Type B pancreatic cell (in vitro differentiated cells): Measurements from ENCODE around the gene APOL6. TPM values are rescaled to one million over a fixed set of nuclear protein-coding genes. Genes with fewer than 3 reads are reported as not detected.
A peak's percentile ranks its signal among the peaks of the same experiment; 100 is the strongest.

Experiments used
- DNase-seq: peaks from one replicate; pipeline ENCODE4 v3.0.0; 2021; ENCODE audit warnings: mixed read lengths; ENCODE audit not compliant: unreplicated experiment; ENCODE audit errors: extremely low spot score
- H3K27ac Mint-ChIP-seq: 2 replicates; pipeline ENCODE4 v1.8.0; 2021; ENCODE audit warnings: mild to moderate bottlenecking, mixed read lengths
- H3K27me3 Mint-ChIP-seq: 2 replicates; pipeline ENCODE4 v1.8.0; 2021; ENCODE audit warnings: mixed read lengths
- H3K36me3 Mint-ChIP-seq: 2 replicates; pipeline ENCODE4 v1.8.0; 2021; ENCODE audit warnings: mixed read lengths
- H3K4me1 Mint-ChIP-seq: one replicate; pipeline ENCODE4 v1.8.0; 2021; ENCODE audit warnings: mixed read lengths; ENCODE audit not compliant: unreplicated experiment
- H3K4me3 Mint-ChIP-seq: 2 replicates; pipeline ENCODE4 v1.8.0; 2021; ENCODE audit warnings: mild to moderate bottlenecking, mixed read lengths
- H3K9me3 Mint-ChIP-seq: 2 replicates; pipeline ENCODE4 v1.8.0; 2021; ENCODE audit warnings: mixed read lengths
- long read RNA-seq: library from polyadenylated mRNA; unstranded; transcript quantifications from one replicate; pipeline ENCODE4 v2.0.0, GENCODE V29; 2020
- total RNA-seq: library from RNA; stranded (reverse); gene quantifications from 2 replicates; pipeline ENCODE4 v1.2.1, GENCODE V29; 2021; ENCODE audit warnings: low replicate concordance
- TF ChIP-seq, protein P1 (sequence below): fragments of 200-600 bp; sonication (generic); conservative IDR thresholded peaks from 2 replicates; pipeline ENCODE4 v1.5.0; 2021; ENCODE audit warnings: antibody characterized with exemption, mild to moderate bottlenecking

Gene APOL6
- 9.0 and 13.4 TPM in 2 replicates for total RNA-seq
- long read RNA-seq, full-length matches to known transcripts: 4 of 21 reads
- long read RNA-seq, partial matches to known transcripts: 0 of 21 reads
- long read RNA-seq, other reads (novel, unspliced or antisense): 17 of 21 reads

DNA sequence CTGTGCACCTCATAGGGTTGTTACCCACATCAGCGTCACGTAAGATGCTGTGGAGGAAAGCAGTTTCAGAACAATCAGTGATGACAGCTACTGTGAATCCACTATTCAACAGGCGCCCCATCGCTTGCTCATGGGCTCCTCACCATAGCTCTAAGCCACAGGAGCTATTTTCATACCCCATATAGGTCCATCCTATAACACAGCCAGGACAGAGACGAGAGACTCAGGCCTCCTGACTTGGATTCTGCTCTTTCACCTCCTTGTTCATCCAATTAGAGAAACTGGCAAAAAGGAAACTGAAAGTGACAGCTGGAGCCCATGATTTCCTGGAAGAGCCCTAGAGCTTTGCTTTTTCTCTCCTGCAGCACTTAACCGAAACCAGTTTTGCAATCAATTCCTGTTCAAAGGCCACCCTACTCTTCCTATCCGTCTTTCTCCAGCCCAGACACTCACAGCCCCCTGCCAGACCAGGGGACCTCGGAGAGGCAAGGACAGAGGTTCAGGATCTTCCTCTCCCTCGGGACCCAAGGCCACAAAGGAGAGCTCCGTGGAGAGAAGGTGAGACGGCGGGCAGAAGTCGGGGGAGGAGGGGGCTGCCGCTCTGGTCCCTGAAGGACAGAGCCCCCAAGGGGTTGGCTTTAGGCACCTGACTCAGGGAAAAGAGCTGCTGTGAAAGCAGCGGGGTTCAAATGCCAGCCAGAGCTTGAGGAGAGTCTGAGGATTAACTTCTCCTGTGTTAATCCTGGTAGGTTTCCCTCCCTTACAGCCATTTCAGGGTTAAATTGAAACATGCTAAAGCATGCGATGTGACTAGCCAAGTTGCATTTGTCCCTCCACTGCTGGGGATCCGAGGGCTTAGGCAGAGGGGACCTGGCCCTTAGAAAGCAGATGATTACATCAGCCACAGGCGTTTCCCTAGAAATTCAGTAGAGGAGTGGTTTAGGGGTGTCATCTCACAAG is at the start of gene APOL6:
Gene APOL6 (plus strand): TSS at position 381 of the 960 bp plus-strand sequence. CDS start 7,980 bp downstream, outside the sequence.
- Mint-ChIP-seq H3K4me1 (peaks cover 19% of the 10 kb centered on the region), H3K27me3 (no peaks in the 10 kb centered on the region), H3K9me3 (no peaks in the 10 kb centered on the region), H3K27ac (peak within 1 kb of the TSS; percentile 98), H3K4me3 (peak within 1 kb of the TSS; percentile 94), H3K36me3 (no peaks in the 10 kb centered on the region)
- TF ChIP-seq, protein P1, sequence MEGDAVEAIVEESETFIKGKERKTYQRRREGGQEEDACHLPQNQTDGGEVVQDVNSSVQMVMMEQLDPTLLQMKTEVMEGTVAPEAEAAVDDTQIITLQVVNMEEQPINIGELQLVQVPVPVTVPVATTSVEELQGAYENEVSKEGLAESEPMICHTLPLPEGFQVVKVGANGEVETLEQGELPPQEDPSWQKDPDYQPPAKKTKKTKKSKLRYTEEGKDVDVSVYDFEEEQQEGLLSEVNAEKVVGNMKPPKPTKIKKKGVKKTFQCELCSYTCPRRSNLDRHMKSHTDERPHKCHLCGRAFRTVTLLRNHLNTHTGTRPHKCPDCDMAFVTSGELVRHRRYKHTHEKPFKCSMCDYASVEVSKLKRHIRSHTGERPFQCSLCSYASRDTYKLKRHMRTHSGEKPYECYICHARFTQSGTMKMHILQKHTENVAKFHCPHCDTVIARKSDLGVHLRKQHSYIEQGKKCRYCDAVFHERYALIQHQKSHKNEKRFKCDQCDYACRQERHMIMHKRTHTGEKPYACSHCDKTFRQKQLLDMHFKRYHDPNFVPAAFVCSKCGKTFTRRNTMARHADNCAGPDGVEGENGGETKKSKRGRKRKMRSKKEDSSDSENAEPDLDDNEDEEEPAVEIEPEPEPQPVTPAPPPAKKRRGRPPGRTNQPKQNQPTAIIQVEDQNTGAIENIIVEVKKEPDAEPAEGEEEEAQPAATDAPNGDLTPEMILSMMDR: no peak
- DNase-seq: peak; percentile 44

DNA sequence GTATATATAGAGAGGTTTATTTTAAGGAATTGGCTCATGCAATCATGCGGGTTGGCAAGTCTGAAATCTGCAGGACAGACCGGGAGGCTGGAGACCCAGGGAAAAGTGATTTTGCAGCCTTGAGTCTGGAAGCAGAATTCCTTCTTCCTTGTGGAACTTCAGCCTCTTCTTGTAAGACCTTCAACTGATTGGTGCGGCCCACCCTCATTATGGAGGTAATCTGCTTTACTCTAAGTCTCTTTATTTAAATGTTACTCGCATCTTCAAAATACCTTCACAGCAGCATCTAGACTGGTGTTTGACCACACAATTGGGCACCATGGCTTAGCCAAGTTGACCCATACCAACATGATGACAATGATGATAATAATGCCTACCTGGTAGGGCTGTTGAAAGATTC is 48.9 kb upstream of the APOL6 start:
- no peaks in the 10 kb centered on the region for H3K27me3 Mint-ChIP-seq
- H3K4me1 Mint-ChIP-seq: peaks cover 2% of the 10 kb centered on the region
- DNase-seq: no peak
- no peak overlapping the region for H3K27ac Mint-ChIP-seq
- no peak overlapping the region for H3K4me3 Mint-ChIP-seq
- H3K36me3 Mint-ChIP-seq: no peaks in the 10 kb centered on the region
- TF ChIP-seq, protein P1: no peak
- no peaks in the 10 kb centered on the region for H3K9me3 Mint-ChIP-seq

DNA sequence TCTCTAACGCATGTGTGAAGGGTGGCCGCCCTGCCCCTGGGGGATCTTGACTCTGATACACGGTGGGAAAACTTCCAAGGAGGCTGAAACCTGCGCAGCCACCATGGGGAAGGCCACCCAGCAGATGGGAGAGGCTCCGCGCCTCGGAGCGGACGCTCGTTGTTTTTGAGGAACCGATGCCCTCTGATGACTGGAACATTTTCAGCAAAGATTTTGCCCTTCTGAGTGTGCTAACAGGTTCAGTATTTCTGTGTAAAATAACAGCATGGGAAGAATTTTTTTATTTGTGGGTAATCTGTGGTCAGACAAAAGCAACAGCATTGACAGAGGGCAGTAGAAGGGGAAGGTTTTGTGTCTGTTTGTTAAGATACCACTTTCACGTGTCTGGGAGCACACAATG is 47.8 kb upstream of the APOL6 start:
- Mint-ChIP-seq H3K27ac (no peak overlapping the region), H3K4me3 (no peak overlapping the region), H3K4me1 (peaks cover 5% of the 10 kb centered on the region), H3K9me3 (no peaks in the 10 kb centered on the region), H3K36me3 (no peaks in the 10 kb centered on the region), H3K27me3 (no peaks in the 10 kb centered on the region)
- TF ChIP-seq, protein P1: no peak
- no peak for DNase-seq

DNA sequence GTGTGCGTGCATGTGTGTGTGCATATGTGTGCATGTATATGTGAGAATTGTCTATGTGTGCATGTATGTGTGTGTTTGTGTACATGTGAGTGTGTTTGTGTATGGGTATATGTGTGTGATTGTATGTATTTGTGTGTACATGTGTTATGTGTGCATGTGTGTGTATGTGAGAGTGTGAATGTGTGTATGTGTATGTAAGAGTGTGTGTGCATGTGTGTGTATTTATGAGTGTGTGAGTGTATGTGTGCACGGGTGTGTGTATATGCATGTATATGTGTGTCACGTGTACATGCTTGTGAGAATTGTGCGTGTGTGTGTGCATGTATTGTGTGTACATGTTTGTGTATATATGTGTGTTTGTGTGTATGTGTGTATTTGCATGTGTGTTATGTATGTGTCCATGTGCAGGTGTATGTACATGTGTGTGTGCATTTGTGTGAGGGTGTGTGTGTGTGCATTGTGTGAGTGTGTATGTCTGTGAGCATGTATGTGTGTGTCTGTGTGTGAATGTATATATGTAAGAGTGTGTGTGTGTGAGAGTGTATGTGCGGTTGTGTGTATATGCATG is 47.1 kb upstream of the APOL6 start:
- Mint-ChIP-seq H3K4me3 (no peak overlapping the region), H3K27ac (no peak overlapping the region)

More for the DNA sequence above, 47.1 kb upstream of the APOL6 start:
- no peak for DNase-seq
- TF ChIP-seq, protein P1: no peak
- no peaks in the 10 kb centered on the region for H3K27me3 Mint-ChIP-seq
- no peaks in the 10 kb centered on the region for H3K9me3 Mint-ChIP-seq
- H3K4me1 Mint-ChIP-seq: peaks cover 5% of the 10 kb centered on the region
- no peaks in the 10 kb centered on the region for H3K36me3 Mint-ChIP-seq
